Osteocyte (in vitro differentiated cells): ENCODE results near the gene SLC50A1. TPM values are rescaled to one million over a fixed set of nuclear protein-coding genes. Genes with fewer than 3 reads are reported as not detected.

Experiments
- DNase-seq: peaks from one replicate; pipeline ENCODE4 v3.0.0; 2021; ENCODE audit warnings: mixed read lengths; ENCODE audit not compliant: unreplicated experiment; ENCODE audit errors: extremely low spot score
- H3K27ac Mint-ChIP-seq: one replicate; pipeline ENCODE4 v1.8.0; 2021; ENCODE audit warnings: mild to moderate bottlenecking, mixed read lengths; ENCODE audit not compliant: unreplicated experiment
- H3K27me3 Mint-ChIP-seq: one replicate; pipeline ENCODE4 v1.8.0; 2021; ENCODE audit warnings: mixed read lengths; ENCODE audit not compliant: unreplicated experiment
- H3K36me3 Mint-ChIP-seq: one replicate; pipeline ENCODE4 v1.8.0; 2021; ENCODE audit warnings: mixed read lengths; ENCODE audit not compliant: unreplicated experiment
- H3K4me1 Mint-ChIP-seq: one replicate; pipeline ENCODE4 v1.8.0; 2021; ENCODE audit warnings: mixed read lengths; ENCODE audit not compliant: unreplicated experiment
- H3K4me3 Mint-ChIP-seq: one replicate; pipeline ENCODE4 v1.8.0; 2021; ENCODE audit warnings: mild to moderate bottlenecking, moderate library complexity, mixed read lengths; ENCODE audit not compliant: unreplicated experiment
- H3K9me3 Mint-ChIP-seq: one replicate; pipeline ENCODE4 v1.8.0; 2021; ENCODE audit warnings: mixed read lengths; ENCODE audit not compliant: unreplicated experiment
- CTCF ChIP-seq: fragments of 200-600 bp; sonication (generic); IDR thresholded peaks from 2 replicates; pipeline ENCODE4 v1.5.0; 2021; ENCODE audit warnings: antibody characterized with exemption, mild to moderate bottlenecking, moderate library complexity
- total RNA-seq: library from RNA; stranded (reverse); gene quantifications from 2 replicates; pipeline ENCODE4 v1.2.1, GENCODE V29; 2021

SLC50A1 gene
- total RNA-seq, 1 donor from 2014 or later, result 26.5 TPM

- Mint-ChIP-seq H3K36me3 (no peaks in the 10 kb centered on the region), H3K27me3 (peaks cover 15% of the 10 kb centered on the region), H3K4me3 (no peak overlapping the region), H3K4me1 (no peaks in the 10 kb centered on the region), H3K27ac (no peak overlapping the region), H3K9me3 (no peaks in the 10 kb centered on the region)
- DNase-seq, result no peak
- TF ChIP-seq CTCF, result no peak
Measured at GRCh38 chr1:155103325-155103724, 32.3 kb upstream of the SLC50A1 start.

DNA sequence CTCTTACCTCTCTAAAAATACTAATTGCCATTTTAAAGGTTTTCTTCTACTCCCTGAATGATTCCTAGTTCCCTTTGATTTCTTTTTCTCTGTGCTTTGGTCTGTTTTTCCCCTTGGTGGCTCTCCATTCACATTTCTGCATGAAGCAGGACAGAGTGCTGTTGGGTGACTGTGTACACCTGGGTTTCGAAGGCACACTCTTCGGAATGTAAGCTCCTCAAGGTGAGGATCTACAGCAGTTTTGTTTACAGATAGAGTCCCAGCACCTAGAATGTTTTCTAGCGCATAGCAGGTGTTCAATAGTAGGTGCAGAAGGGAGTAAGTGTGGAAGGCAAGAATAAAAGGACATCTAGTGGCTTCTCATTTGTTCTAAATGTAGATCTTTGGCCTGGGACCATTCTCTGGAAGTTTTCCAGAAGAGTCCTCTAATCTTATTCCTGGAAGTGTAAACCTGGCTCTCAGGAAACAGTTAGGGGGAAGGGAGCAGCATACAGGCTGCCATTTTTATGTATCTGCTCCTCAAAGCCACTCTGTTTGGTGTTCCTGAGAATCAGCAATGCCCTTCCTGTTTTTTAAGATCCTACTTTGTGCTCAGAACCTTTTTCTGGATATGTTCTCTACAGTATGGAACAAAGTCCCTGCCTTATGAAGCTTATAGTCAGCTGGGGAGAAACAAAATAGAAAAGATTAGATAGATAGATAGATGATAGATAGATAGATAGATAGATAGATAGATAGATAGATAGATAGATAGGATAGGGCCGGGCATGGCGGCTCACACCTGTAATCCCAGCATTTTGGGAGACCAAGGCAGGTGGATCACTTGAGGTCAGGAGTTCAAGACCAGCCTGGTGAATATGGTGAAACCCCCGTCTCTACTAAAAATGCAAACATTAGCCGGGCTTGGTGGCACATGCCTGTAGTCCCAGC lies 30.8 kb upstream of the SLC50A1 start:
- Mint-ChIP-seq H3K9me3 (no peaks in the 10 kb centered on the region), H3K4me3 (no peak overlapping the region), H3K27me3 (peaks cover 20% of the 10 kb centered on the region), H3K36me3 (no peaks in the 10 kb centered on the region), H3K4me1 (no peaks in the 10 kb centered on the region), H3K27ac (no peak overlapping the region)
- no peak for TF ChIP-seq CTCF
- DNase-seq, result no peak

DNA sequence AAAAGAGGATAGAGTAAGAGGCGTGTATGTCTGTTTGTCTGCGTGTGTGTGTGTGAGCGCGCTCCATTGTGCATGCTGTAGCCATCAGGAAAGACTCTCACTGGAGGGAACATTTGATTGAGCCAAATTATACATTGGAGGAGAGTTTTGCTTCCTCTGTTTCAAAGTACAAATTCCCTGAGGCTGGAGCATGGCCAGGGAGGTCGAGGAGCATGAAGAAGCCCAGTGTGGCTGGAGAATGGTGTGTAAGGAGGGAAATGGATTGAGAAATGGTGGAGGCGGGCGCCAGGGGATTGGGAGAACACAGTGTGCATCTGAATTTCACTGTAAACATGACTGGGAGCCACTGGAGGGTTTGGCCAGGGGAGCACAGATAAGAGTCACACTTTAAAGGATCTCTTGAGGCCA lies 30.0 kb upstream of the SLC50A1 start:
- Mint-ChIP-seq H3K27me3 (peaks cover 20% of the 10 kb centered on the region), H3K4me1 (no peaks in the 10 kb centered on the region), H3K27ac (no peak overlapping the region), H3K4me3 (no peak overlapping the region), H3K36me3 (no peaks in the 10 kb centered on the region), H3K9me3 (no peaks in the 10 kb centered on the region)
- no peak for DNase-seq
- TF ChIP-seq CTCF, result no peak

DNA sequence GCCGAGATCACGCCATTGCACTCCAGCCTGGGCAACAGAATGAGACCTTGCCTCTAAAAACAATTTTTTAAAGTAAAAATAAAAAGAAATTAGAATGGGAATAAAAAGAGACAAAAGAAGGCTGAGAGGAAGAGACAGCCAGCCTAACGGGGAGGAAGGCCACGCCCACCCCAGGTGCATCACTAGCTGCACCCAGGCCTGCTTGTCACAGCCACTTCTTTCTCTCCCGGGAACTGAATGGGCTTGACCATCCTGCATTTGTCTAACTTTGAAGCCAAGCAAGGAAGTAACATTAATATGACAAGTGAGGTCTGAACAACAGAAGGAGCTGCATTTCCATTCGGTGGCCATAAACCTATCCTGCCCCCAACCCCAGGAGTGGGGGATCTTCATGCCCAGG lies 28.8 kb upstream of the SLC50A1 start:
- peaks cover 20% of the 10 kb centered on the region for H3K27me3 Mint-ChIP-seq
- no peak overlapping the region for H3K27ac Mint-ChIP-seq
- no peaks in the 10 kb centered on the region for H3K9me3 Mint-ChIP-seq
- no peak for DNase-seq
- H3K4me1 Mint-ChIP-seq, result no peaks in the 10 kb centered on the region
- no peak overlapping the region for H3K4me3 Mint-ChIP-seq
- no peak for TF ChIP-seq CTCF
- H3K36me3 Mint-ChIP-seq, result no peaks in the 10 kb centered on the region
